HG03175 (cell line): ENCODE results near the gene KCTD5.
"Not testable (repeated sequence)": the region's sequence is repeated elsewhere in the genome, so short reads cannot be mapped to it uniquely, and the experiment has no call there.

Experiments
- ATAC-seq: cut with Tn5 transposase; IDR thresholded peaks from one replicate; pipeline ENCODE4 v1.9.1; 2021; ENCODE audit warnings: mild to moderate bottlenecking, moderate library complexity; ENCODE audit not compliant: unreplicated experiment

KCTD5 gene

DNA sequence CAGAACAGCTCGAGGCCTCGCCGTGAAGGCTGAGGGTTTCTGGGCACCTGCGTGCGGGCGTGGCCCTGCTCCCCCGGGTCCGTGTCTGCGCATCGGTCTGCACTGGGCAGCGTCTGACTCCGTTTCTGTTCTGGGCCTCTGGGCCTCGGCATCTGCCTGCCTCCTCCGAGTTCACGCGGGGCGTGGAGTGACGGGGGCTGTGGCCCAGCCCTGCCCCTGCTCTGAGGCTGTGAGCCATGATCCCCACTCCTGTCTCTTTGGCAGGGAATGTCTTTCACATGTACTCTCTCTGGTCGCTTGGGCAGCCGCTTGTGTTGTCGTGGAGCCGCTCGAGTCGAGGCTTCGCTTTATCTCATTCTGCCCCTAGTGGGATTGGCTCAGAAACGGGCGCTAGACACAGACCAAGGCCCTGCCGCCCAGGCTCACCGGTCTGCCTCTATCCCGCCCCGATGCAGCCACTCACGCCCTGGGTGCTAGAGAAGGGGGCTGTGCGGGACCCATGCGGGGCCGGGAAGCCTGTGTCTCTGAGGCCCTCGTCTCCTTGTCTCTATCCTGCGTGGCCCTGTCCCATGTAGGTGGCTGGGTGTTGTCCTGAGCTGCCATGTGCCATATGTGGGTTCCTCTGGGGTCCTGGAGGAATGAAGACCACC lies 14.4 kb downstream of the KCTD5 start:
- not testable (repeated sequence) for ATAC-seq

DNA sequence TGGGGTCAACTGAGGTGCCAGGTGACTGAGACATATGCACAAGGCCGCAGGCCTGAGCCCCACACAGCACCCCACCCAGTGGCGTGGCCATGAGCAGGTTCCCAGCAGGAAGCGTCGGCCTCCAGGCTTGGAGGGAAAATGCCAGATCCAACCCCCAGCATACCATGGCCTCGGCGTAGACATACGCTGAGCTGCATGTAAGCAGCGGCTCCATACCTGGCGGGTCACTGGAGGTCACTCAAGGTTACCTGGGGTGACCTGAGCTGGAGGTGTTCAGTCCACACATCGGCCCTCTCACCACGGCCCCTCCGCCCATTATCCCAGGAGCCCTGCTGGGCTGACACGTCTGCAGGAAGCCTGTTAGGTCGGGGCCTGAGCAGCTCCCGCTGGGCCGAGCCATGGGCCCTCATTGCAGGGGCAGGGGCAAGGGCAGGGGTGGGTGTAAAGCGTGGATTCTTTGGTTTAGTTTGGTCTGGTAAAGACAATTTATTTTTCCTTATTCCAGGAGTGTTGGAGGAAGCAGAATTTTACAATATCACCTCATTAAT lies 15.2 kb downstream of the KCTD5 start:
- no peak for ATAC-seq

DNA sequence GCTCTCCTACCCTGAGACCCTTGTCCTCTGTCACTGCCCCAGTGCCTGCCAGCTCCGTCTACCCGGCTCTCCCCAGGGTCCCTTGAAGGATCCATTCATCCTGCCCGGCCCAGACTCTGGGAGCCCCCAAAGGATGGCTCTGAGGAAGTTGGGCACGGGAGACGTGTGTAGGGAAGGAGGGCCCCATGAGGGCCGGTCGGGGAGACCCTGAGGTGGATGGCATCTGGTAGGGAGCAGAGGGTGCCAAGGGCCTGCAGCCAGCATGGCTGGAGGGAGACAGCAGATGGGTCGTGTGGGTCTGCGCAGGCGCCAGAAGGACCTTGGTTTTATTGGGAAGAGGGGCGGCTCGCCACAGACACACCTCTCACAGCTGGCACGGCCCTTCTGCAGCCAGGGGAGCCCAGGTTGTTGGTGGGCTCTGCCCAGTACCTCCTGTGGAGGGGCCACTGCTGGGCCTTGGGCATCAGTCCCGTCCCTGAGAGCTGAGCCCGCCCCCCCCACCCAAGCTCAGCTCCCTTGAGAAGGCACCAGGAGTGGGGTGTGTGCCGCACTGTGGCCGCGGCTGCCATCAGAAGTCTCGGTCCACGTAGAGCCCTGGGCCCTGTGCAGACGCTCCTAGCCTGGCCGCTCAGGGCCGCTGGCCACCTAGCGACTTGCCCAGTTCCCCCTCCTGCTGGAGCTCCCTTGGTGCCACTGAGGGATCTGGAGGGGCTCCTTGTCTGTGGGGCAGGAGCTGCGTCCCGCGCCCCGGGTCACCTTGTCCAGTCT lies 16.0 kb downstream of the KCTD5 start:
- no peak for ATAC-seq

DNA sequence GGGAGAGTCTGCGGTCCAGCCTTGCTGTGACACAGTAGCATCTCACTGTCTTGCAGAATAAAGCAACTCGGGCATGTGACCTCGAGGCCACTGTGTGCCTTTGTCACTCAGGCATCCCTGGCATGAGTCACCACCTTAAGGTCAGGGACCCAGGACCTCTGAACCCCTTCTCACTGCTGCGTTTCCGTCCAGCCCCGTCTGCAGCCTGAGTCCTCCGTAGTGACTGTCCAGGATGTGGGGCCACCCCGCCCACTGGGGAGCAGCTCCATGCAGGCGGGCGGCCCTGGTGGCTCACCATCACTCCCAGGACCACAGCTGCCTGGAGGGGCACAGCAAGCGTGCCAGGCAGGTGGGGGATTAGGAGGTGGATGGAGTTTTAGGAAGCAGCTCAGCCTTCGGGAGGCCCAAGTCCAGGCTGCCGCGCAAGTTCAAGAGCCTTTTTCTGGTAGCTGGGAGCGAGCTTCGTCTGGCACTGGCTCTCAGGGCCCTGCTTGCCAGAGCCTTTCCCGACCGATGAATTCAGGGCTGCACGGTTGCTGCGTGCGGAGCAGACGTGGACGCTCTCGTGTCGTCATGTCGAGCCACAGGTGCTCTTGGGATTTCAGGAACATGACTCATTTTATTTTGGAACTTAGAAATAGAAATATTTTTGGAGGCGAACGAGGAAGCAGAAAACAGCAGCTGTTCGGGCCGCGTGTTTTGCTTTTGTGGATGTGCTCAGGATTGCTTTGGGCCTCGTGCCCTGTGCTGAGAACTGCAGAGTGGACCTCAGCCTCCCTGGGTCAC lies 16.8 kb downstream of the KCTD5 start:
- ATAC-seq = no peak

DNA sequence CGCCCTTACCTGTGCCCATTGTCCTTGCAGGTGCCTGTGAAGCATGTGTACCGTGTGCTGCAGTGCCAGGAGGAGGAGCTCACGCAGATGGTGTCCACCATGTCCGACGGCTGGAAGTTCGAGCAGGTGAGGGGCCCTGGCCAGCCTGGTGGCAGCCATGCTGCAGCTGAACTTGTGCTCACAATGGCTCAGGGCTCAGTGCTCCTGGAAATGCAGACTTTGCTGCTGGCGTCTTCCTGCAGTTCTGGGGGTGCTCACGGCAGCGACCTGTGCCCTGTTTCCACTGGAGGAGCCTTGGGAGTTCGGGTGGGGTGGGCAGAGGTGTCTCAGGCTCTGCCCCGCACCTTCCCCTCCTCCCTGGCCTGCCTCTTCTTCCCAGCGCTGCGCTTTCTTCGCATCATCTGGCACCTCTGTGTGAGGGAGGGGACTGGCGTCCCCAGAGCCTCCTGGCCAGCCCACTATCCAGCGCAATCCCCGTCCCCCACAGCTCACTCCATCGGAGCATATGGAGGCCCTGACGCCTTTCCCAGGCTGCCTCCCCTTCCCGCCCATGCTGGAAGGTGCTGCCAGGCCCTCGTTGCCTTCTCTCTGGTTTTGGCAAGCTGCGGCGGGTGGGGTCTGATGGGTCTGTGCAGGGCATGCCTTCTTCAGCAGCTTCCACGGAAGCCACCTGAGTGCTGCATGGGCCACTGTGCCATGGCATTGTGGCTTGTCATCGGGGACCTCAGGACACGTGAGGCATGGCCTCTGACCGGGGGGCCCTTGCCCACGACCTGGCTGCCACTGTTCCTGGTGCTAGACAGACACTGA lies 17.7 kb downstream of the KCTD5 start:
- no peak for ATAC-seq

DNA sequence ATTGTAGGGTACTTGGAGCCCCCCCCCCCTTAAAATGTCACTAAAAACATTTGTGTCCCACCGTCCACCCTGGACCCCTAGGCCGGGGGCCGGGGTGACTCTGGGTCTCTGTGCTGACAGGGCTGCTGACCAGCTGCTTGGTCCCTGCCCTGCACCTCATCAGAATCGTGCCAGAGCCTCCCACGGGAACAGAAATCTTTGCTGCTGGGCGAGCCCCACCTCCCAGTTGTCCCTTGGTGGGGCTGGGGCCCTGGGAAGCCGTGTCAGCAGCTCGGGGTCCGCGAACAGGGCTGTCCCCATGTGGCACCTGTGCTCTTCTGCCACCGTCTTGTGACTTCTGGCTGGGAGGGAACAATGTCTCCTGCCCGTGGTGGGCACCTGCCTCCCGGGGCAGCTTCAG lies 18.5 kb downstream of the KCTD5 start:
- ATAC-seq = no peak

DNA sequence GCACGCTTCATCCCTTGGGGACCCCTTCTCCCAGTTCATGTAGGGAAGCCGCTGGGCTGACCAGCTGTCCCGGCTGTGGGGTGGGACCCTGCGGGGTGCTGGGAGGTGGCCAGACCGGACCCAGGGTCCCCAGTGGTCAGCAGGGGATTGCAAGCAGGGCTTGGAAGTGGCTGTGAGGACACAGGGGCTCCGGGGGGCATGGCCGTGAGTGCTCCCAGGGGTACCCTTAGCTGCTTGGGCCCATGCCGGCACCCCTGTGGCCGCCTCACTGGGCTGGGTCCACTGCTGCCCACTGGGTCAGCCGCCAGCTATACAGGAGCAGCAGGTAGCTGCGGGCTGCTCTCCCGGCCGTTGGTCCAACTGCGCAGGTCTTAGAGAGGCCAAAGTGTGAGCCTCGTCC lies 18.9 kb downstream of the KCTD5 start:
- no peak for ATAC-seq

DNA sequence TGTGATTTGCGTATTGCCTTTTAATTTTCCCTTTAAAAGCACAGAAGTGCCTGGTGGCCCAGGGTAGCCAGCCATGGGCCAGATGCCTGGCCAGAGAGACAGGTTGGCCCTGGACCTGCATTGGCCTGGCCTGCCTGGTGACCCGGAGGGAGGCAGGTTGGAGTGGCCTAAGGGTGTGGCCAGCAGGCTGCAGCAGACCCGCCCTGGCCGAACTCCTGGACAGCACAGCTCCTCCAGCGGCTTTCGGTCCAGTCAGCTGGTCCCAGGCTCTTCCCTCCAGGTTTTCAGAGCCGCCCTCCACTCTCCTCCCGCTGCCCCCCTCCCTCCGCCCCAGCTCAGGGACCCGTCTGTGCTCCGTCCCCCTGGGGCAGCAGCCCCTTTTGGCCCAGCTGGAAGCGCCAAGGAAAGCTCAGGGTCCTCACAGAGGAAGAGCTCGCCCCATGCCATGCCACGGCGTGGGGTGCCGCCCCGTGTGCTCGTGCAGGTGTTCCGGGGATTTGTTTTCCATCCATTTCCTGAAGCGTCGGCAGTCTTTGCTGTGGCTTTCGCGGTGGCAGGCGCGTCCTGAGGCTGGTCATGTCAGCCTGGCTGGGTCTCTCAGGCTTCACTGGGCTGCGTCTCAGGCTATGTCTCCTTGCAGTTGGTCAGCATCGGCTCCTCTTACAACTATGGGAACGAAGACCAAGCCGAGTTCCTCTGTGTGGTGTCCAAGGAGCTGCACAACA lies 19.6 kb downstream of the KCTD5 start:
- ATAC-seq = no peak

DNA sequence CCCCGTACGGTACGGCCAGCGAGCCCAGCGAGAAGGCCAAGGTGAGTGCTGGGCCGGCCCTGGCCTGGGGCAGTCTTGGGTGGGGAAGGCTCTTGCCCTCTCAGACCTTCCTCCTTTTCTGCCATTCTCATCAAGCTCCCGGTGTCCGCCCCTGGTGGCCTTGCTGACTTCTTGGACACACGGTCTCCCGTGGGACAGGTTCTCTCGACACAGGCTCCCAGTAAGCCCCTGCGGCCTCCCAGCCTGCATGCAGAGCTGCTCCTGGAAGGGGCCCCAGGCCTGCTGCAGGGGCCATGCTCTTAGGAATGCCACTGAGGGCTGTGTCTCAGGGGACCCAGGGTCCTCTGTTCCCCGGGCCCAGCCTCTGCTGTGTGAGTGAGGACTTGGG lies 20.1 kb downstream of the KCTD5 start:
- no peak for ATAC-seq

DNA sequence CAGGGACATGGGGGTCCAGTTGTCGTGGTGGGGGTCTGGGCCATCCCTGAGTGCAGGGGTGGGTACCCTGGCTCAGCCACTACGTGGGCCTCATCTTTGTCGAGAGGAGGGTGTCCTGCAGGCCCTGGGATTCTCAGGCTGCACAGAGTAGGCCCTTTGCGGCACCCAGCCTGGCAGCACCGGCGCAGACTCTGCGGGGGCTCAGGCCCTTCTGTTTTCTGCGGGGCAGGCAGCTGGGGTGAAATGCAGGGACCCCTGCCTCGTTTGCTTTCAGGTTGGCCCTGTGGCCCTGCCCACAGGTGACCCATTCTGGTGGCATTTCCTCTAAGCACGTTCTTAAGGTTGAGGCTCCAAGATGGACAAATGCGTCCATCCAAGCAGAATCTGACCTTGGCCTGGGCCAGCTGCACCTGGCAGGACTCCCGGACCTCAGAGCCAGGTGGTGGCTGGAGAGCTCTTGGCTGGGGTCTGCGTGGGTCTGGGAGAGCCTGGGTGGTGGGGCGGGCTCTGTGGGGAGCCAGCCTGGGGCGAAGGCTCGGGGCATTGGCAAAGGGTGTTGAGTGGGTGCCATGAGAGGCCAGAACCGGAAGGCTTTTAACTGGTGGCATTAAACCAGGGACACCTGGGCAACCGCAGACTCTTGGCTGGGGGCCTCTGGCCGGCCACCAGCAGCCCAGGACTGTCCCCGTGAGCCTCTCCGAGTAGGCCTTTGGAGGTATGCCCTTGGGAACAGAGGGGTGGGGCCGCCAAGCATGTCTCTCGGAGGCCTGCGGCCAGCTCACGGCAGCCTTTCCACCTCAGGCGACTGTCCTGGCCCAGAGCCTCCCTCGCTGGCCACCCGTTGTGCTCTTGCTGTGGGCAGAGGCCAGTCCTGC lies 20.8 kb downstream of the KCTD5 start:
- no peak for ATAC-seq

DNA sequence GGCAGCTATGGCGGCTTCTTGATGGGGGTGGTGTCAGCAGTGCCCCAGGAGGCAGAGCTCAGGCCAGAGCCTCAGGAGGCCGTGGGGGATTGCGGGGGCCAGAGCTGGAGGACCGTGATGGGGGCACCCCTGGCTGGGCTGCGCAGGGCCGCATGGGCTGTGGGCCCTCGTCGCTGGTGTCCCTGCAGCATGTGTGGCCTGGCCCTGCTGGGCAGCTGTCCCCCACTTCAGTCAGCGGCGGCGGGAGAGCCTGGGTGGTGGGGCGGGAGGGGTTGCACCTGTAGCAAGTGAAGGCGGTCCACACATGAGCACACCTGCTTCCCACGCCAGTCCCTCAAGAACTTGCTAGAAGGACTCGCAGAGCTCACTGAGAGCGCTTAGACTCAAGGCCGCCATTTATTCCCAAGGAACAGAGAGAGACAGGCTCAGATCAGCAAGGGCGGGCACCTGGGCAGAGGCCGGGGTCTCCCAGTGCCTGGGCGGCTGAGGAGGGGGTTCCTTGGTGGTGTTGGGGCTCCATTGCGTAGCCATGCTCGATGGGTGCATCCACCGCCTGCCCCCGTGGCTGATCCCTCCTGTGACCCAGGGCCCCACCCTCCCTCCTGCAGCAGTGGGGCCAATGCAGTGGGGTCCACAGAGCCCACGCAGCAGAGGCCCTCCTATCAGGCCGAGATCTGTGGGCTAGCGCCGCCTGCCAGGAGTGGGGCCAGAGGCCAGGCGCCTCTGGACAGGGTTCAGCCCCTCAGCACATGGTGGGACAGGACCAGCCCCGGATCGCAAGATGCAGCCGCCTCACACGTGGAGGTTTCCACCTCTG lies 22.1 kb downstream of the KCTD5 start:
- no peak for ATAC-seq

DNA sequence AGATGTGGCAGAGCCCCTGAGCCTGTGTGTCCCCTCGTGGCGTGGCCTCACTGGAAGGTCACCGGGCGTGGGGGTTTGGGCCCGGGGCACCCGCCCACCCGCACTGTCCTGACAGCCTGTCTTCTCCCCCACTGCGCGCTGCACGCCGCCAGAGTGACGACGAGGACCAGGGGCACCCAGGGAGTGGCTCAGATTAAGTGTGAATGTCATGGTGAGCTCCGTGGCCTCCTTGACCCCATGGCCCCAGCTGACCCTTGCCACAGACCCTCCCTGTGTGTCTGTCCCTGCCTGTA lies 22.6 kb downstream of the KCTD5 start:
- ATAC-seq = no peak

DNA sequence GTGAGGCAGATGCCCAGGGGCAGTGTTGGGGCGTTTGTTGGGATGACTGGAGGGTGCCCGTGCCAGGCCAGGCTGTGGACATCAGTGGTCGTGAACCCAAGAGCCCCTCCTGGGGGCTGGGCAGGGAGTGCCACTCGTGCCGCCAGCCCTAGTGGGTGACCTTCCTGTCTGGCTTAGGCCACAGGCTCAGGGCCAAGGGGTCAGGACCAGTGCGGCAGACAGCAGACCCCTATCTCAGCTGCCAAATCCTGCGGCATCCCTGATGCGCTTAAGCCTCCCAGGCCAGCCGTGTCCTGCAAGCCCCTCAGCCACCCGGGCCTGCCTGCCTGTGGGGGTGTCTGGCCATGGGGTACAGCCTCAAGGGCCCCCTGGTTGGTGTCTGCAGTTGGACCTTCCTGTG lies 23.0 kb downstream of the KCTD5 start:
- no peak for ATAC-seq

DNA sequence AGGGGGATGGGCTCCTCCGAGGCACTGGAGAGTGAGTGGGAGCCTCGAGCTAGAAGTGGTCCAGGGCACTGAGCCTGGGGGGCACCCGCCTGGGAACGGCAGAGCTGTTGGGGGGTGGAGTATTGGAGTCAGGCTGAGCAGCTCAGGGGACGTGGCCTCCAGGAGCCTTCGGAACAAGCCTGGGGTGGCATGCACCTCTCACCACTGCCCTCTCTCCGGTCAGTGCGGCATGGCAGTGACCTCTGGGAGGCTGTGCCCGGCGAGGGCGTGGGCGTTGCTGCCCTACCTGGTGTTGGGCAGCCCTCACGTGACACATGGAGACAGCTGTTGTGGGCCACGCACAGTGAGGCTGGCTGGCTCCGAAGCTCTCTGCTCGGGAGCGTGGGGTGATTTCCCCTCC lies 23.8 kb downstream of the KCTD5 start:
- ATAC-seq = no peak

DNA sequence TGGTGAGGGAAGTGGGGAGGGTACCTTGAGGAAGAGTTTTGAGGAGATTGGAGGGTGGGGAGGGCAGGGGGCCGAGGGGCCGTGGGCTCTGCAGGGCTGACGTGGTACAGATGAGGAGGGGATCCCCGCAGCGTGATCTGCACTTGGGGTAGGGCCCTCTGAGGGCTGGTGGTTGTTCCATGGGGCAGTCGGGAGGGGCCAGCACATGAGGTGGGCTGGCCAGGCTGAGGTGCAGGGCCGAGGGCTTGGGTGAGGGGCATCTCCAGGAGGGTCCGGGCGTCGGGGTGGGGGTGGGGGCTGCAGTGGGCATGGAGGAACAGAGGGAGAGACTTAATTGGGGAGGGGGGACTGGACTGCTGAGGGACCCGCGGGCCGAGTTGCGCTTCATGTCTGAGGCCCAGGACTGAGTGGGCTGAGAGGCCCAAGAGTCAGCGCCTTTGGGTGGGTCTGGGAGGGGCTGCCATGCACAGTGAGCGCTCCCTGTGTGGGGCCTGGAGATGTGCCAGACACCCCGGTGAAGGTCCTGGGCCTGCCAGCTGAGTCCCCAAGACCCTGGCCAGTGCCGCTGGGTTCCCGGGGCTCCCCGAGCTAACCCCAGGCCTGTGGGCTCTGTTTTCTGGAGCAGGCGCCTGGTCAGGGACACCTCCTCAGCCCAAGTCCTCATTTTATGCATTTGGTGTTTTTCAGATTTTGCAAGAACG lies 24.4 kb downstream of the KCTD5 start:
- no peak for ATAC-seq

DNA sequence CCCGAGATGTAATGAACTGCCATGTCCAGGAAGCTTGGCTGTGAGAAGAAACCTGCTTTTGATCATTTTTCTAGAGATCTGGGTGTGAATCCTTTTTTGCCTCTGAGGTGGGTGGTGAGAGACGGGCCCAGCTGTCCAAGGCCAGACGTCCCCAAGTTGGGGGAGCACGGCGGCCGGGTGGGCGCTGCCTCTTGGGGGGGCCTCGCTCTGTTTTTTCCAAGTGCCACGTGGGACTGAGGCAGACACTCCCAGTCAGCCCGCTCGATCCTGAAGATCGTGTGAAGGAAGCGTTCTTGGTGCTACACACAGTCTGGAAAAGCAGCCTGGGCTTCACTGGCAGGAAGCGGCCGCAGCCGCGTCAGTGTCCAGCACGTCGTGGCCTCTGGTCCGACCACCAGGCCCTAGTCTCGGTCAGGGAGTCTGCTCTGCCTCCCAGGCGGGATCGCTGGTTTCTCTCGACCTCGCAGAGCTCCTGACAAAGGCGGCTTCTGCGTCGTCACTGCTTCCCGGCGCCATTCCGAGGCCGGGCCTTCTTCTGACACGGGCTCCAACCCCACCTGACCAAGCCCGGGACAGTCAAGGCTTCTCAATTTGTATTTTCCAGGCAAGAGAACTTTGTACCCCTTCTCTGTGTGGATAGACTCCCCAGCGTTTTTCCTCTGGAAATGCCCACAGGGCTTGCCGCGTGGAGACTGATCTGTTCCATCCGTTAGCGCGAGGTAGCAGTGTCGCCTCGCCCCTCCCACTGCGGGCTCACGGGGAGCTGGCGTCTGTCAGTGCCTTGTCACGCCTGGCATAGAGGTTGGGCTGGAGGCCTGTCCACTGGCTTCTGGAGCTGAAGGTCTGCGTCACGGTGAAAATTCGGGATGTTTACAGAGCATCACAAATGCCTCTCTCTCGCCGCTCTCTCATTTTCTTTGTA lies 25.3 kb downstream of the KCTD5 start:
- no peak for ATAC-seq

DNA sequence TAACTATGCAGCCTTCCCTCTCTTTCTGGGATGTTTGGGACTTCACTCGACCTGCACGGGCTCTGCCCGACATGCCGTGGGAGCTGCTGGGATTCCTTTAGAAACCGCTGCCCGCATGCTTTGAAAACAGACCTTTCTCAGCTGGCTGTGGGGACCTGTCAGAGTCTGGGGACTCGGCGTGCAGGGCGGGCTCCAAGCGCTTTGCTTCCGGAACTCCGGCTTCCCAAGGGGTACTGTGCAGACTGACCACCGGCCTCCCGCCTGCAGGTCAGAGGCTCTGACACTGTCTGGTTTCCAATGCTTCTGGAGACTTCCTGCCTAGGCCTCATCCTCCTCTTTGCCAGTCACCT lies 25.9 kb downstream of the KCTD5 start:
- ATAC-seq = no peak
